Measurements from ENCODE around the gene CLBA1. TPM values are rescaled to one million over a fixed set of nuclear protein-coding genes. Genes with fewer than 3 reads are reported as not detected.

The CLBA1 gene
- total and polyA plus RNA-seq, 5 donors from 2014 or later, result 0.32 to 1.1 (median 0.92) TPM; not detected in 1

DNA sequence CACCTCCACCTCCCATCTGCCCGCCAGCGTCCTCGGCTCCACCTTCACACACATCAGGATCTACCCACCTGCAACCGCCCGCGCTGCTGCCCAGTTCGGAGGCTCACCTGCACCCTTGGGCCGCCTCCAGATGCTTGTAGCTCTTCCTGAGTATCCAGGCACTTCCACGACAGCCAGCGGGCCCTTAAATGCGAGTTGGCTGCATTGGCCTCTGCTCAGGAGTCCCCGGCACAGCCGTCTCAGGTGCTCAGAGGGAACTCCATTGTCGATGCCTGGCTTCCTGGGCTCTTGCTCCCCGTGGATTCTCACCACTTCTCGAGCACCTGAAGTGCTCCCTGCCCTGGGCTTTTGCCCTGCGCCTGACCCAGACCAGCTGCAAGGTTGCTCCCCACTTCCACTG lies 57.2 kb downstream of the CLBA1 start:
- no peaks in the 10 kb centered on the region for H3K36me3 ChIP-seq (ENCODE audit: control insufficient read depth, insufficient read depth, low read length)
- no peaks in the 10 kb centered on the region for H3K27me3 ChIP-seq (ENCODE audit: control insufficient read depth, insufficient read depth, low read length)
- H3K4me3 ChIP-seq (ENCODE audit: low read depth, low read length), result no peak overlapping the region
- peaks cover 11% of the 10 kb centered on the region for H3K4me1 ChIP-seq (ENCODE audit: control insufficient read depth, insufficient read depth, low read length, poor library complexity, severe bottlenecking)
- H3K27me3 Mint-ChIP-seq, result peaks cover 4% of the 10 kb centered on the region
- H3K36me3 Mint-ChIP-seq, result no peaks in the 10 kb centered on the region
- DNase-seq (no peak), ATAC-seq (ENCODE audit: low read depth in 2 of 2) (no peak)
- no peak overlapping the region for H3K27ac Mint-ChIP-seq
- H3K9me3 ChIP-seq (ENCODE audit: control insufficient read depth in 2 of 2, low read length in 2 of 2), result no peaks in the 10 kb centered on the region
- no peak overlapping the region for H3K27ac ChIP-seq (ENCODE audit: insufficient read depth, low read length, poor library complexity, severe bottlenecking)
- H3K9me3 Mint-ChIP-seq, result no peaks in the 10 kb centered on the region
- H3K4me1 Mint-ChIP-seq, result peaks cover 4 to 12% (median 8%) of the 10 kb centered on the region in 4 donors
- peak overlapping the region in 1 of 4 donors; percentile 61 for H3K4me3 Mint-ChIP-seq

DNA sequence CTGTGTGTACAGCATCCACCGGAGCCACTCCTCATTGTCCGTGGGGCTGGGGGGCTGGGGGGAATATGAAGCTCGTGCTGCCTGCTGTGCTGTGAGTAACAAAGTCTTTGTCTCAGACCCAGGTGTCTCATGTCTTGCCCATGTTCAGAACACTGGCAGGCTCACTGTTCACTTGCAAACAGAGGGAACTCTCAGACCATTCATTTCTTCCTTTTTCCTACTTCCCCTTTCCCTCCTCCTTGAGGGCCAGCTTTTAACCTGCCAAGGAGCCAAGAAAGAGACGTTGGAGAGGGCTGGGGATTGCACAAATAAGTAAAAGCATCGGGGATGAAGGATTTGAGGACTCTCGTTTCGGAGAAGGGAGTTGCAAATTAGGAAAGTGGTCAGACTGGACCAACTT lies 58.1 kb downstream of the CLBA1 start:
- Histone ChIP-seq H3K4me3 (ENCODE audit: low read depth, low read length) (no peak overlapping the region), H3K36me3 (ENCODE audit: control insufficient read depth, insufficient read depth, low read length) (no peaks in the 10 kb centered on the region), H3K27me3 (ENCODE audit: control insufficient read depth, insufficient read depth, low read length) (no peaks in the 10 kb centered on the region), H3K4me1 (ENCODE audit: control insufficient read depth, insufficient read depth, low read length, poor library complexity, severe bottlenecking) (peaks cover 11% of the 10 kb centered on the region), H3K27ac (ENCODE audit: insufficient read depth, low read length, poor library complexity, severe bottlenecking) (no peak overlapping the region), H3K9me3 (ENCODE audit: control insufficient read depth in 2 of 2, low read length in 2 of 2) (no peaks in the 10 kb centered on the region)
- H3K4me3 Mint-ChIP-seq, result no peak overlapping the region
- H3K27me3 Mint-ChIP-seq, result peaks cover 4% of the 10 kb centered on the region
- no peak for ATAC-seq (ENCODE audit: low read depth in 2 of 2)
- no peak overlapping the region for H3K27ac Mint-ChIP-seq
- DNase-seq, result no peak
- H3K9me3 Mint-ChIP-seq, result no peaks in the 10 kb centered on the region
- no peaks in the 10 kb centered on the region for H3K36me3 Mint-ChIP-seq
- H3K4me1 Mint-ChIP-seq, result peaks cover 4 to 13% (median 9%) of the 10 kb centered on the region in 4 donors

Other genes starting within 250 kb of the CLBA1 start
- 82.6 TPM for gene SIVA1, start 232.6 kb upstream of the CLBA1 start, total RNA-seq
- gene SIVA1, start 232.6 kb upstream of the CLBA1 start, polyA plus RNA-seq, result 100 to 1,000 TPM; 234 to 281 (median 246) TPM
- 86.0 TPM for gene AKT1, start 190.0 kb upstream of the CLBA1 start, total RNA-seq
- 10 to 100 TPM in 2 of 4 donors, 1 to 10 TPM in 2; 6.3 to 19.8 (median 12.4) TPM for gene AKT1, start 190.0 kb upstream of the CLBA1 start, polyA plus RNA-seq
- 3.6 TPM for gene ZBTB42, start 184.7 kb upstream of the CLBA1 start, total RNA-seq
- 1 to 10 TPM; 1.3 to 2.1 (median 1.9) TPM for gene ZBTB42, start 184.7 kb upstream of the CLBA1 start, polyA plus RNA-seq
- gene CEP170B, start 120.5 kb upstream of the CLBA1 start, total RNA-seq, result 3.1 TPM
- under 1 TPM in 1 of 4 donors, not detected in 3; 0.03 TPM for gene CEP170B, start 120.5 kb upstream of the CLBA1 start, polyA plus RNA-seq
- gene PLD4, start 60.9 kb upstream of the CLBA1 start, total RNA-seq, result not detected
- under 1 TPM in 2 of 4 donors, not detected in 2; 0.34 to 0.69 TPM for gene PLD4, start 60.9 kb upstream of the CLBA1 start, polyA plus RNA-seq
- gene AHNAK2, start 7.4 kb upstream of the CLBA1 start, total RNA-seq, result not detected
- not detected for gene AHNAK2, start 7.4 kb upstream of the CLBA1 start, polyA plus RNA-seq
- 16.5 TPM for gene CDCA4, start 35.3 kb downstream of the CLBA1 start, total RNA-seq
- 10 to 100 TPM; 12.8 to 16.7 (median 14.9) TPM for gene CDCA4, start 35.3 kb downstream of the CLBA1 start, polyA plus RNA-seq
- 94.5 TPM for gene GPR132, start 79.6 kb downstream of the CLBA1 start, total RNA-seq
- gene GPR132, start 79.6 kb downstream of the CLBA1 start, polyA plus RNA-seq, result 10 to 100 TPM in 3 of 4 donors, 1 to 10 TPM in 1; 8.8 to 17.5 (median 14.6) TPM
- gene JAG2, start 183.0 kb downstream of the CLBA1 start, total RNA-seq, result 1.4 TPM
- gene JAG2, start 183.0 kb downstream of the CLBA1 start, polyA plus RNA-seq, result under 1 TPM in 2 of 4 donors, not detected in 2; 0.05 to 0.23 TPM
- 15.3 TPM for gene NUDT14, start 195.5 kb downstream of the CLBA1 start, total RNA-seq
- 10 to 100 TPM in 2 of 4 donors, 1 to 10 TPM in 2; 6.5 to 18.1 (median 10.6) TPM for gene NUDT14, start 195.5 kb downstream of the CLBA1 start, polyA plus RNA-seq